B cell (primary cell): Measurements from ENCODE around the gene TMOD1. TPM values are rescaled to one million over a fixed set of nuclear protein-coding genes. Genes with fewer than 3 reads are reported as not detected.

Source experiments
- ATAC-seq: fragments of 200-7000 bp; cut with Tn5 transposase; one replicate; pipeline ENCODE4 v1.10.0; 2021; ENCODE audit warnings: low read depth, mild to moderate bottlenecking, moderate number of reproducible peaks, moderate library complexity
- CTCF ChIA-PET: fragments of 350-600 bp; sonication (Branson Sonifier 250); formaldehyde crosslinking; loops from one replicate; lab custom pipeline; 2021; ENCODE audit warnings: antibody characterized with exemption, inconsistent platforms; lab: Charles Lee
- POLR2A ChIA-PET: fragments of 350-600 bp; sonication (Branson Sonifier 250); formaldehyde crosslinking; loops from one replicate; lab custom pipeline; 2021; ENCODE audit warnings: antibody characterized with exemption; lab: Charles Lee
- DNase-seq: peaks from one replicate; pipeline ENCODE4 v3.0.0; 2013
- H2AFZ ChIP-seq: 2 replicates; pipeline ENCODE4 v1.6.1; 2012; ENCODE audit warnings: mild to moderate bottlenecking, low read depth, low read length; ENCODE audit not compliant: insufficient read depth, poor library complexity, severe bottlenecking
- H3K27ac ChIP-seq, 2 donors: 1 replicate in 1 of 2; 2 replicates in 1 of 2; pipeline ENCODE4 v1.5.1; 2012 to 2013; ENCODE audit warnings: low read length in 2 of 2, mild to moderate bottlenecking in 2 of 2, moderate library complexity in 1 of 2
- H3K27me3 ChIP-seq, 4 experiments: fragments of 200-600 bp in 1 of 4; sonication (generic) in 1 of 4; replicated peaks in 1 of 4; 1 replicate in 2 of 4; 2 replicates in 2 of 4; pipeline versions ENCODE4 v1.6.1 to v1.7.0; 2013 to 2016; ENCODE audit warnings: low read length in 3 of 4, mild to moderate bottlenecking in 2 of 4, mixed read lengths in 1 of 4, moderate library complexity in 1 of 4; ENCODE audit not compliant: insufficient read depth in 4 of 4, control insufficient read depth in 3 of 4; ENCODE audit errors: control extremely low read depth in 1 of 4
- H3K36me3 ChIP-seq, 2 experiments: replicated peaks in 1 of 2; 1 replicate in 1 of 2; 2 replicates in 1 of 2; pipeline versions ENCODE4 v1.6.1 to v1.7.1; 2013; ENCODE audit warnings: low read length in 1 of 2; ENCODE audit not compliant: insufficient read depth in 2 of 2, control insufficient read depth in 1 of 2; ENCODE audit errors: control extremely low read depth in 1 of 2, extremely low read depth in 1 of 2
- H3K4me1 ChIP-seq, 2 donors: fragments of 200-600 bp in 1 of 2; sonication (generic) in 1 of 2; 1 replicate in 1 of 2; 2 replicates in 1 of 2; pipeline versions ENCODE4 v1.5.1 to v1.6.1; 2013 to 2017; ENCODE audit warnings: low read length in 2 of 2; ENCODE audit not compliant: control insufficient read depth in 2 of 2, insufficient read depth in 2 of 2
- H3K4me2 ChIP-seq: replicated peaks from 2 replicates; pipeline ENCODE3; 2012; ENCODE audit warnings: mild to moderate bottlenecking, low read depth, low read length; ENCODE audit not compliant: poor library complexity, severe bottlenecking
- H3K4me3 ChIP-seq, 5 experiments: fragments of 200-600 bp in 1 of 5; sonication (generic) in 1 of 5; 1 replicate in 3 of 5; 2 replicates in 2 of 5; pipeline versions ENCODE4 v1.5.1 to v1.7.0; 2011 to 2016; ENCODE audit warnings: low read length in 4 of 5, mild to moderate bottlenecking in 4 of 5, low read depth in 2 of 5, control low read depth in 1 of 5, moderate library complexity in 1 of 5; ENCODE audit not compliant: insufficient read depth in 1 of 5; ENCODE audit errors: control extremely low read depth in 1 of 5, extremely low read depth in 1 of 5
- H3K79me2 ChIP-seq: fragments of 200-600 bp; sonication (generic); one replicate; pipeline ENCODE4 v1.6.0; 2016; ENCODE audit warnings: low read length; ENCODE audit not compliant: control insufficient read depth, insufficient read depth
- H3K9ac ChIP-seq: fragments of 200-600 bp; sonication (generic); 2 replicates; pipeline ENCODE4 v1.6.1; 2017; ENCODE audit warnings: mild to moderate bottlenecking, low read length, moderate library complexity
- H3K9me3 ChIP-seq, 3 donors: one replicate each; pipeline versions ENCODE4 v1.6.1 to v1.7.1; 2013; ENCODE audit warnings: low read length in 2 of 3; ENCODE audit not compliant: control insufficient read depth in 2 of 3, insufficient read depth in 1 of 3; ENCODE audit errors: control extremely low read depth in 1 of 3
- H4K20me1 ChIP-seq: 2 replicates; pipeline ENCODE4 v1.6.0; 2012; ENCODE audit warnings: mild to moderate bottlenecking, low read length; ENCODE audit not compliant: insufficient read depth, control insufficient read depth, poor library complexity, severe bottlenecking
- H3K27ac Mint-ChIP-seq: one replicate; pipeline ENCODE4 v1.8.0; 2021; ENCODE audit warnings: mixed read lengths
- H3K27me3 Mint-ChIP-seq: one replicate; pipeline ENCODE4 v1.8.0; 2021; ENCODE audit warnings: mixed read lengths
- H3K4me1 Mint-ChIP-seq: one replicate; pipeline ENCODE4 v1.8.0; 2021; ENCODE audit warnings: mixed read lengths
- H3K4me3 Mint-ChIP-seq: one replicate; pipeline ENCODE4 v1.8.0; 2021; ENCODE audit warnings: mixed read lengths
- H3K9me3 Mint-ChIP-seq: one replicate; pipeline ENCODE4 v1.8.0; 2022; ENCODE audit warnings: mixed read lengths; ENCODE audit not compliant: insufficient read depth
- EZH2 ChIP-seq: IDR thresholded peaks from 2 replicates; pipeline ENCODE4 v1.6.1; 2012; ENCODE audit warnings: borderline replicate concordance, low read depth, mild to moderate bottlenecking, moderate library complexity, low read length; ENCODE audit not compliant: insufficient read depth, poor library complexity, severe bottlenecking
- WGBS: methylation state at CpG from one replicate; pipeline ENCODE4 v1.1.5; 2013; ENCODE audit warnings: missing lambda C conversion rate; ENCODE audit not compliant: insufficient coverage; 5-methylcytosine and 5-hydroxymethylcytosine counted together
- intact Hi-C: fragments of 100-400 bp; cut with micrococcal nuclease; formaldehyde crosslinking; loops from one replicate; pipeline ENCODE4 v1.10.0; 2022
- polyA plus RNA-seq: library from polyadenylated mRNA; depleted of rRNA; stranded (reverse); fragments of >200 nt; gene quantifications from 2 replicates; pipeline ENCODE4 v1.2.3, GENCODE V29; 2012
- total RNA-seq, 2 donors: library from RNA; stranded (reverse); fragments of 120-200 nt in 1 of 2; gene quantifications; 1 replicate in 1 of 2; 2 replicates in 1 of 2; pipeline versions ENCODE4 v1.2.3 to v1.2.4, GENCODE V29; 2013 to 2022
- TF ChIP-seq, protein P1 (sequence below): fragments of 200-600 bp; IDR thresholded peaks from one replicate; pipeline ENCODE4 v1.8.0; 2022; ENCODE audit warnings: antibody characterized with exemption, mild to moderate bottlenecking

Gene TMOD1
- total and polyA plus RNA-seq, 2 donors (not counting 1 experiment from before 2014, with no cell fraction given), result 0.30 to 2.5 TPM

- Histone ChIP-seq H2AFZ (no peak overlapping the region), H3K79me2 (no peaks in the 10 kb centered on the region), H3K27me3 (peaks cover 0 to 2% (median 0%) of the 10 kb centered on the region in 4 experiments), H3K9ac (no peak overlapping the region), H3K36me3 (no peaks in the 10 kb centered on the region), H3K27ac (no peak overlapping the region), H3K9me3 (no peaks in the 10 kb centered on the region), H3K4me1 (no peaks in the 10 kb centered on the region), H3K4me2 (no peak overlapping the region), H4K20me1 (no peaks in the 10 kb centered on the region), H3K4me3 (no peak overlapping the region)
- Mint-ChIP-seq H3K27ac (no peak overlapping the region), H3K4me1 (peaks cover under 1% of the 10 kb centered on the region), H3K4me3 (no peak overlapping the region), H3K9me3 (no peaks in the 10 kb centered on the region), H3K27me3 (peaks cover 3% of the 10 kb centered on the region)
- ATAC-seq (no peak), DNase-seq (no peak)
- ChIA-PET POLR2A (no interaction called here), CTCF (interaction anchor here (1.2 to 1.6 kb wide), 2 partner anchors 30 to 47 kb away, joined by 4 to 5 read pairs; no protein-coding TSS in a partner anchor)
- intact Hi-C loops, result no loop called here
- 91% methylated on average over 8 of the region's 11 CpGs for WGBS
- no peak for TF ChIP-seq EZH2
- TF ChIP-seq, protein P1, sequence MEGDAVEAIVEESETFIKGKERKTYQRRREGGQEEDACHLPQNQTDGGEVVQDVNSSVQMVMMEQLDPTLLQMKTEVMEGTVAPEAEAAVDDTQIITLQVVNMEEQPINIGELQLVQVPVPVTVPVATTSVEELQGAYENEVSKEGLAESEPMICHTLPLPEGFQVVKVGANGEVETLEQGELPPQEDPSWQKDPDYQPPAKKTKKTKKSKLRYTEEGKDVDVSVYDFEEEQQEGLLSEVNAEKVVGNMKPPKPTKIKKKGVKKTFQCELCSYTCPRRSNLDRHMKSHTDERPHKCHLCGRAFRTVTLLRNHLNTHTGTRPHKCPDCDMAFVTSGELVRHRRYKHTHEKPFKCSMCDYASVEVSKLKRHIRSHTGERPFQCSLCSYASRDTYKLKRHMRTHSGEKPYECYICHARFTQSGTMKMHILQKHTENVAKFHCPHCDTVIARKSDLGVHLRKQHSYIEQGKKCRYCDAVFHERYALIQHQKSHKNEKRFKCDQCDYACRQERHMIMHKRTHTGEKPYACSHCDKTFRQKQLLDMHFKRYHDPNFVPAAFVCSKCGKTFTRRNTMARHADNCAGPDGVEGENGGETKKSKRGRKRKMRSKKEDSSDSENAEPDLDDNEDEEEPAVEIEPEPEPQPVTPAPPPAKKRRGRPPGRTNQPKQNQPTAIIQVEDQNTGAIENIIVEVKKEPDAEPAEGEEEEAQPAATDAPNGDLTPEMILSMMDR, result no peak
Measured at GRCh38 chr9:97568461-97569275, 67.2 kb downstream of the TMOD1 start.

GRCh38 chr9:97570899-97571298 lies 69.4 kb downstream of the TMOD1 start:
- 95% methylated on average over 6 of the region's 6 CpGs for WGBS
- Histone ChIP-seq H3K36me3 (no peaks in the 10 kb centered on the region), H3K9ac (no peak overlapping the region), H3K79me2 (no peaks in the 10 kb centered on the region), H4K20me1 (no peaks in the 10 kb centered on the region), H2AFZ (no peak overlapping the region), H3K9me3 (no peaks in the 10 kb centered on the region), H3K27ac (no peak overlapping the region), H3K4me2 (no peak overlapping the region), H3K4me1 (peaks cover 0 to 5% of the 10 kb centered on the region in 2 donors), H3K27me3 (peaks cover 0 to 2% (median 0%) of the 10 kb centered on the region in 4 experiments), H3K4me3 (no peak overlapping the region)
- no peak for TF ChIP-seq EZH2
- TF ChIP-seq, protein P1, result no peak
- intact Hi-C loops, result no loop called here
- CTCF ChIA-PET, result no interaction called here
- Mint-ChIP-seq H3K4me1 (peaks cover 14% of the 10 kb centered on the region), H3K27ac (no peak overlapping the region), H3K4me3 (no peak overlapping the region), H3K27me3 (no peaks in the 10 kb centered on the region), H3K9me3 (no peaks in the 10 kb centered on the region)
- POLR2A ChIA-PET, result no interaction called here
- ATAC-seq, result no peak
- no peak for DNase-seq
